Hepatocyte (in vitro differentiated cells): Measurements from ENCODE around the gene TNNT3.

Source experiments
- EZH2 ChIP-seq: fragments of 200-600 bp; sonication (generic); IDR thresholded peaks from 2 replicates; pipeline ENCODE4 v1.6.1; 2016; ENCODE audit warnings: antibody characterized with exemption, mild to moderate bottlenecking, borderline replicate concordance
- TF ChIP-seq, protein P1 (sequence below): fragments of 200-600 bp; sonication (generic); IDR thresholded peaks from 2 replicates; pipeline ENCODE4 v1.5.1; 2016; ENCODE audit warnings: antibody characterized with exemption, mild to moderate bottlenecking; ENCODE audit not compliant: poor library complexity

DNA sequence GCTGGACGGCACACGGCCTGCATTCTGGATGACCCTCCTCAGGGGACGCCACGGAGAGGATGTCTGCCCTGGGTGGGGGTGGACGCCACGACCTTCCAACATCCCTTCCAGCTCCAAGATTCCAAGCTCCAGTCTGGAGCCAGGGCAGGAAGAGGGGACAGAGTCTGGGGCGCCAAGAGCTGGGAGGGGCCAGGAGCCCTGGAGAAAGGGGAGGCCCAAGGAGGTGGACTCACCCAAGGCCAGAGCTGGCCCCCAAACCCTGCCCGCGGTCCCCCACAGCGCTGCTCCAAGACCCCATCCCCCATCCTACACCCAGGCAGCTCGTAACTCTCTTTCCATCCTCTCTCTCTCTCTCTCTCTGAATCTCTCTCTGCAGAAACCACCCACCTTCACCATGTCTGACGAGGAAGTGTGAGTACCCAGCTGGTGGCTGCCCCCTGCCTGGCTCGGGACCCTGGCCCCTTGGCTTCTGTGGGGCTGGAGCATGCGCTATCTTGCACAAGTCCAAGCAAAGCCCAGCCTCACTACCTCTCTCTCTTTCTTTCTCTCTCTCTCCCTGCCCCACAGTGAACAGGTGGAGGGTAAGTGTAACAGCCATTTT, 3.1 kb downstream of the TNNT3 start:
- TF ChIP-seq, protein P1, sequence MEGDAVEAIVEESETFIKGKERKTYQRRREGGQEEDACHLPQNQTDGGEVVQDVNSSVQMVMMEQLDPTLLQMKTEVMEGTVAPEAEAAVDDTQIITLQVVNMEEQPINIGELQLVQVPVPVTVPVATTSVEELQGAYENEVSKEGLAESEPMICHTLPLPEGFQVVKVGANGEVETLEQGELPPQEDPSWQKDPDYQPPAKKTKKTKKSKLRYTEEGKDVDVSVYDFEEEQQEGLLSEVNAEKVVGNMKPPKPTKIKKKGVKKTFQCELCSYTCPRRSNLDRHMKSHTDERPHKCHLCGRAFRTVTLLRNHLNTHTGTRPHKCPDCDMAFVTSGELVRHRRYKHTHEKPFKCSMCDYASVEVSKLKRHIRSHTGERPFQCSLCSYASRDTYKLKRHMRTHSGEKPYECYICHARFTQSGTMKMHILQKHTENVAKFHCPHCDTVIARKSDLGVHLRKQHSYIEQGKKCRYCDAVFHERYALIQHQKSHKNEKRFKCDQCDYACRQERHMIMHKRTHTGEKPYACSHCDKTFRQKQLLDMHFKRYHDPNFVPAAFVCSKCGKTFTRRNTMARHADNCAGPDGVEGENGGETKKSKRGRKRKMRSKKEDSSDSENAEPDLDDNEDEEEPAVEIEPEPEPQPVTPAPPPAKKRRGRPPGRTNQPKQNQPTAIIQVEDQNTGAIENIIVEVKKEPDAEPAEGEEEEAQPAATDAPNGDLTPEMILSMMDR = no peak
- TF ChIP-seq EZH2 = no peak
